ENCODE results near the gene GABBR2. TPM values are rescaled to one million over a fixed set of nuclear protein-coding genes. Genes with fewer than 3 reads are reported as not detected.

Gene GABBR2
- total RNA-seq, 4 donors from 2014 or later = 0.32 to 1.7 TPM; not detected in 2

DNA sequence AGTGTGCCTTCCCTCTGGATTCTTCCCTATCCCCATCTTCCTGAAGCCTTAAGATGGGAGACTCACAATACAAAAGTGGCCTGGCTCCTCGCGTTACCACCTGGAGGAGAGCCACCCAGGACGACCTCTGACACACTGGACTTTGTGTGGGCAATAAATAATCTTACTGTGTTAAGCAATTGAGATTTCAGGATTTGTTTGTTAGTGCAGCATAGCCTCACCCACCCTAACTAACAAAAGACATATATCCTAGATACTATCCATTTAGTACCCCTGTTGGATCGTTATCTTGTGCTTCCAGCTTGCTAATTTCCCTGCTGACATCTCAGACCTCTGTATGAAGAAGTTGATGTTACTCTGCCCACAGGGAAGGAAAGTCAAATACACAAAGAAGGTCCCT, 7.9 kb downstream of the GABBR2 start:
- Histone ChIP-seq H3K4me1 (no peaks in the 10 kb centered on the region), H3K27ac (no peak overlapping the region), H3K9me3 (no peaks in the 10 kb centered on the region), H3K36me3 (no peaks in the 10 kb centered on the region), H3K27me3 (peaks cover 51% of the 10 kb centered on the region), H3K4me3 (no peak overlapping the region)
- no peak for DNase-seq (ENCODE audit: low spot score in 2 of 2)
- TF ChIP-seq POLR2AphosphoS5 (IDR thresholded peaks at IDR 0.05) (no peak), EP300 (IDR thresholded peaks at IDR 0.05) (no peak), CTCF (IDR thresholded peaks at IDR 0.05) (no peak), POLR2A (IDR thresholded peaks at IDR 0.05) (no peak)
- 52% methylated on average over 4 of the region's 4 CpGs for WGBS

DNA sequence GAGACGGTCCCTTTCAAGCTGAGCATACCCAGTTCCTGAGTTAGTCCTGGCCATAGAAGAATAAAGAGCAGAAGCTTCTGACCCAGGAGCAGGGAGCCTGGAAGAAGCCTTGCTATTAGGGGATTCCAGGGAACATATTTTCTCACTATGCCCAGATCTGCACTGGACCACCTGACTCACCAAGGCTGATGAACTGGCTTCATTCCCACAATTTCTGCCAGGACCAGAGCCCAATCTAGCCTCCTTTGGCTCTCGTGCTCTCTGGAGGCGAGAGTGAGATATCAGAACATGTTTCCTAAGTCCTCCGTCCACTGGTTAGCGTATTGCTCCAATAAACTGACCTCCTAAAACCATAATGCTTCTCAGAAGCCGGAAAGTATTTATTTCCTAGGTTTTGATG, 9.9 kb downstream of the GABBR2 start:
- TF ChIP-seq POLR2A (IDR thresholded peaks at IDR 0.05) = no peak
- no peak for TF ChIP-seq EP300 (IDR thresholded peaks at IDR 0.05)
- TF ChIP-seq POLR2AphosphoS5 (IDR thresholded peaks at IDR 0.05) = no peak
- TF ChIP-seq CTCF (IDR thresholded peaks at IDR 0.05) = no peak
- Histone ChIP-seq H3K4me1 (no peaks in the 10 kb centered on the region), H3K4me3 (no peak overlapping the region), H3K9me3 (no peaks in the 10 kb centered on the region), H3K27me3 (peaks cover 36% of the 10 kb centered on the region), H3K36me3 (no peaks in the 10 kb centered on the region), H3K27ac (no peak overlapping the region)
- 77% methylated on average over 6 of the region's 6 CpGs for WGBS
- DNase-seq (ENCODE audit: low spot score in 2 of 2) = no peak

DNA sequence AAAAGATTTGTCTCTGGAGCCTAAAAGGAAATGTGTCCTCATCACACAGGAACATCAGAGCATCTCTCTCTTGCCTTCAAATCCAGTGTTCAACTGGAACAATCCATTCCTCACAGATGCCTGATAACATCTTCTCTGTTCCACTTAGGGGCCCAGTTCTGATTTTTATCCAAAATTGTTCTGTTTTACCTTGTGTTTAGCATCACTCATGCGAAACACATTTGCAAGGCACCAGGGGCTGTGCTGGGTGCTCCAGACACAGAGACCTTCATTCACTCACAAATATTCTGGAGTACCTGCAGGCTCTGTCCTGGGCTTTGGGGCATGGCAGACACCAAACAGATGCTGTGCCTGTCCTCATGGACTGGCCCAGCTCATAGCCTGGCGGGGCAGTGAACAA, 13.8 kb downstream of the GABBR2 start:
- no peak overlapping the region for H3K4me3 ChIP-seq
- no peaks in the 10 kb centered on the region for H3K4me1 ChIP-seq
- H3K36me3 ChIP-seq = no peaks in the 10 kb centered on the region
- H3K27me3 ChIP-seq = peaks cover 16% of the 10 kb centered on the region
- H3K27ac ChIP-seq = no peak overlapping the region
- no peaks in the 10 kb centered on the region for H3K9me3 ChIP-seq
- no peak for DNase-seq (ENCODE audit: low spot score in 2 of 2)
- 93% methylated on average over 1 of the region's 2 CpGs for WGBS
- TF ChIP-seq POLR2A (IDR thresholded peaks at IDR 0.05) = no peak
- TF ChIP-seq EP300 (IDR thresholded peaks at IDR 0.05) = no peak
- TF ChIP-seq POLR2AphosphoS5 (IDR thresholded peaks at IDR 0.05) = no peak
- no peak for TF ChIP-seq CTCF (IDR thresholded peaks at IDR 0.05)

- Histone ChIP-seq H3K4me3 (no peak overlapping the region), H3K4me1 (no peaks in the 10 kb centered on the region), H3K27me3 (peaks cover 16% of the 10 kb centered on the region), H3K36me3 (no peaks in the 10 kb centered on the region), H3K9me3 (no peaks in the 10 kb centered on the region), H3K27ac (no peak overlapping the region)
- no peak for DNase-seq (ENCODE audit: low spot score in 2 of 2)
- WGBS = 95% methylated on average over 7 of the region's 7 CpGs
- no peak for TF ChIP-seq CTCF (IDR thresholded peaks at IDR 0.05)
- TF ChIP-seq POLR2A (IDR thresholded peaks at IDR 0.05) = no peak
- no peak for TF ChIP-seq POLR2AphosphoS5 (IDR thresholded peaks at IDR 0.05)
- TF ChIP-seq EP300 (IDR thresholded peaks at IDR 0.05) = no peak
Measured at GRCh38 chr9:98692392-98692791, 16.3 kb downstream of the GABBR2 start.

- Histone ChIP-seq H3K9me3 (no peaks in the 10 kb centered on the region), H3K4me1 (no peaks in the 10 kb centered on the region), H3K4me3 (no peak overlapping the region), H3K36me3 (no peaks in the 10 kb centered on the region), H3K27me3 (peaks cover 16% of the 10 kb centered on the region), H3K27ac (no peak overlapping the region)
- WGBS = 87% methylated on average over 3 of the region's 3 CpGs
- no peak for DNase-seq (ENCODE audit: low spot score in 2 of 2)
- no peak for TF ChIP-seq CTCF (IDR thresholded peaks at IDR 0.05)
- TF ChIP-seq EP300 (IDR thresholded peaks at IDR 0.05) = no peak
- no peak for TF ChIP-seq POLR2AphosphoS5 (IDR thresholded peaks at IDR 0.05)
- TF ChIP-seq POLR2A (IDR thresholded peaks at IDR 0.05) = no peak
Measured at GRCh38 chr9:98691890-98692289, 16.8 kb downstream of the GABBR2 start.

Data from suprapubic skin (tissue), 4 donors.